Mucosa of gallbladder (tissue), 1 donor: ENCODE data around the gene CDKL1. TPM values are rescaled to one million over a fixed set of nuclear protein-coding genes. Genes with fewer than 3 reads are reported as not detected.
"Not testable (repeated sequence)": the region's sequence is repeated elsewhere in the genome, so short reads cannot be mapped to it uniquely, and the experiment has no call there.

Experiments
- DNase-seq: peaks from one replicate; pipeline ENCODE4 v3.0.0-alpha.2; 2020; ENCODE audit warnings: low spot score
- total RNA-seq: library from RNA; stranded (reverse); gene quantifications from one replicate; pipeline ENCODE4 v1.2.1, GENCODE V29; 2021
- donor health status: DM: no; HTN: no; CAD: no.

Gene CDKL1
- total RNA-seq, 1 donor from 2014 or later: 9.4 TPM

DNA sequence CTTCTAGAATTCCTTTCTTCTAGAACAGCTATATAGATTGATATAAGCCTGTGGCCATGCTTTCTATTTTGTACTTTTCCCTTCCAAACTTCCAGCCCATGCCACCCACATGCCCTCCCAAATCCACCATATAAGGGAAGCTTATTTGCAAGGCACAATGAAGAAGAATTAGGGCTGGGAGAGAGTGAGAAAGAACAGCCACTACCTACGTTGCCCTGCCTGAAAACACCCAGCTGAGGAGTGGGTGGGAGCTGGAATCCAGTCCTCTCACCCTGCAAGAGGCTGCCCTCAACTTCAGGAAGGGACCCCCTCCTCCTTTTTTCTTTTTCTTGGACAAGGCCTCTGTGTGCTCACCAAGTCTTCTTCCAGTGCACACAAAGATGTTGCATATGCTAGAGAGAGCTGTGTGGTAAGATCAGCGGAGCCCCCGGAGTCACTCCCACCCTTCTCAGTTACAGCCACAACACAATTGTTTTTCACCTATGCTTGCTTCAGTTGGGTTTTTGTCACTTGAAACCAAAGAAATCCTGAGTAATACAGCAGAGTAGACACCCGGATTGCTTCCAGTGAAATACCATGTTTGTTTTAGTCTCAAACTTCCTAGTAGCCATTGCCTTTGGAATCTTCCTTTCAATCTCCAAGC, 38.8 kb downstream of the CDKL1 start:
- no peak for DNase-seq

- no peak for DNase-seq
Measured at GRCh38 chr14:50357124-50357523, 39.6 kb downstream of the CDKL1 start.

DNA sequence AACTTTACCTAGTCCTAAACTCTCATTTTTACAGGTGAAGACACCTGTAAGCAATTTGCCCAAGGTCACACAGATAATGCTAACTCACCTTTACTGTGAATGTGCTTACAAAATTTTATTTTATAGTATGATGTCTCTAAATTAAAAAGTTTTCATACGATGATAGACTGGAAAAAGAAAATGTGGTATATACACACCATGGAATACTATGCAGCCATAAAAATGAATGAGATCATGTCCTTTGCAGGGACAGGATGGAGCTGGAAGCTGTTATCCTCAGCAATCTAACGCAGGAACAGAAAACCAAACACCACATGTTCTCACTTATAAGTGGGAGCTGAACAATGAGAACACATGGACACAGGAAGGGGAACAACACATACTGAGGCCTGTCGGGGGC, 40.4 kb downstream of the CDKL1 start:
- DNase-seq: not testable (repeated sequence)

- no peak for DNase-seq
Measured at GRCh38 chr14:50355692-50356091, 41.0 kb downstream of the CDKL1 start.

DNA sequence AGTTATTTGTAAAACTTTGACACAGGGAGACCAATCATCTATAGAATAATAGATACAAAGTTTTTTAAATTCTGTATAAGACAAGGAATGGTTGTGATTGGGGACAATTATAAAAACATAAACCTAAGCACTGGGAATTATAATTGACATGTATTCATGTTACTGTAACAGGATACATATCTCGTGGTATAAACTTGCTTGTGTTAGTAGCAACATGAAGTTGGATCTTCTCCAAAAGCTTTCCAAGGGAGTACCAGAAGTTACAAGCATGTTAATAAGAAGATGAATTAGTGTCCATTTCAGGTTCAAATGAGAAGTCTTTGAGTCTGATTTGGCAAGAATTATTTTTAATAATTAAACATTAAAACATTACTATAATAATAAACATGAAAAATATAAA, 42.2 kb downstream of the CDKL1 start:
- no peak for DNase-seq

DNA sequence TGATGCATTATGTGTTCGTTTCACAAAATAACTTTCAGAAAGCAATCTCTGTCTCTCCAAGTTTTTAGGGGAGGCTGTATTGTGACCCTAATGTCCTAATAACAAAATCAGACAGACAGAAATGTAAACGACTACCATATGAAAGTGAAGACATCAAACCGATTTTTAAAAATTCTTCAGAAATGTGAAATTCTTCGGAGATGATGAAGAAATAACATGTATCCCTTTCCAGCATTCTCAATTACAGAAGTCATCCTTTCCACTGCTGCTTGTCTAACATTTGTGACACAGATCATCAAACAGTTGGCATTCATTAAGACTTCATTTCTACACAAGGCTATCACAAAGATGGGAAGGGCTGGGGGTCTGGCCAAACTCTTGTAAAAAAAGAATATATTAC, 43.6 kb downstream of the CDKL1 start:
- DNase-seq: no peak

DNA sequence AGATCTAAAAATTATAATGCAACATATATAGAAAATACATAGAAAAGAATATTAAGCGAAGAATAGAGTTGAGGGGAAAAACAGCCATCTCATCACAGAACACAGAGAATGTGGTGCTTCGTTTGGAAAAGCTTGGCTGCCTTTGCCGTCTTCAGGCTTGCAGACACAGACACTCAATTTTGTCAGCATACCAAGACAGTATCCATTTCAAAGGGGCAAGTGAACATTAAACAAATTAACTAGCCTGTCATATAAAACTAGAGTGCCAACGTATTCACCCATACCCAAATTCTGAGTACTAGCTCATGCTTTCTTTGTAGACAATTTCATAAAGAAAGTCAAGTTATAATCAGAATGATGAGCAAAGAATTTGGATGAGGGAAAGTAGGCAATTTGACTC, 44.1 kb downstream of the CDKL1 start:
- no peak for DNase-seq

DNA sequence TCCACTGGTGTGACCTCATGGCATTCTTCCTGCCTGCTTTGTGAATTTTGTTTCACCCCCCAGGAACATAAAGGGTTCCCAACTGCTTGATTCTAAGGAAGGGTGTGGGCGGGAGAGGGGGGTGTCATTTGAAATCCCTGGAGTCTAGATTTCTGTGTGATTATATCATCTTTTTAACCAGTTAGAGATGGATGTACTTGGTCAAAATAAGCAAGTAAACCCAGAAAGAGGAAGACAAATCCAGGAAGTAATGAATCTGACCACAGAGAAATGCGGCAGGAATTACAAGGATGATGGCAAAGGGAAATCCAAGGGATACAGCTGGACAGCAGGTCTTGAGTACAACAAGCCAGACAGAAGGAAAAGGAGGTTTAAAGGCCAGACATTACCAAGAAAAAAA, 45.7 kb downstream of the CDKL1 start:
- DNase-seq: no peak

- DNase-seq: no peak
Measured at GRCh38 chr14:50348933-50349332, 47.7 kb downstream of the CDKL1 start.

DNA sequence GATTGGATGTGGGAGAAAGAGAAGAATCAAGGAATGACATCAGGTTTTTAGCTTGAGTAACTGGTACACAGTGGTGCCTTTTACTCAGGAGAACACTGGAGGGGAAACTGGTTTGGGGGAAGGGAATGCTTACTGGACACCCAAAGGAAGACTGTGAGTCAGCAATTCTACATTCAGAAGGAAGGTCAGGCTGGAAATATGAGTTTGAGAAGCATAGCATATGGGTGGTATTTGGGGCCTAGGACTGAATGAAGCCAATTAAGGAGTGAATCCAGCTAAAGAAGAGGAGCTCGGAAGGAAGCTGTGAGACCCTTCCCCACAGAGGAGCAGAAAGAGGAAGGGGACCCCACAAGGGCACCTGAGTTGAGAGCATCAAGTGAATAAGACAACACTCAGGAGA, 49.2 kb downstream of the CDKL1 start:
- DNase-seq: no peak

DNA sequence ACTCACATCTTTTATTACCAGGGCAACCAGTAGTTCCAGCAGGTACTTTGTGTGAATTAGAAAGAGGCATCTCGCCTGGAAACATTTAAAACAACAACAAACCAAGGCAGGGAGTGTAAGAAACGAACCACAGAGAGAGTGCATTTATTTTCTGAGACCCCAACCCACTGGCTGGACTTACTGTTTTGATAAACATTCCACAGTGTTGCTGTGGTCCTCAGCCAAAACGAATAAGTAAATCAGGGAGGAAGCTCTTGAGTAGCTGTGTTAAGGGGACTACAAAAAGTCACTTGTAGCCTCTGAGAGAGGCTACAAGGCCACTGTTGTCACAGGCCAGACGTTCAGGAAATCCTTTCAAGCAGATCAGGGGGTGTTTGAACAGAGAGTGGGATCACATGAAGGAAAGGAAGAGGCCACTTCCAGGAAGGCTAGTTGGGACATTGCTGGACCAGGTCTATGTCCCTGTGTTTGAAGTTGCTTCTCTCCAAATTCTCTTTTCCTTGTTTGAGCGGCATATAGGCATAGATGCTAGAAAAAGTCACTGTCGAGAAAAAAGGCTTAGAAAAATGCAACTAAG, 50.7 kb downstream of the CDKL1 start:
- DNase-seq: no peak

GRCh38 chr14:50344876-50345563, 51.7 kb downstream of the CDKL1 start:
- no peak for DNase-seq

- no peak for DNase-seq
Measured at GRCh38 chr14:50344116-50344775, 52.4 kb downstream of the CDKL1 start.

- DNase-seq: no peak
Measured at GRCh38 chr14:50343434-50343833, 53.2 kb downstream of the CDKL1 start.

- peak; percentile 61 for DNase-seq
Measured at GRCh38 chr14:50342221-50343078, 54.2 kb downstream of the CDKL1 start.

GRCh38 chr14:50340963-50341362, 55.7 kb downstream of the CDKL1 start:
- DNase-seq: no peak

DNA sequence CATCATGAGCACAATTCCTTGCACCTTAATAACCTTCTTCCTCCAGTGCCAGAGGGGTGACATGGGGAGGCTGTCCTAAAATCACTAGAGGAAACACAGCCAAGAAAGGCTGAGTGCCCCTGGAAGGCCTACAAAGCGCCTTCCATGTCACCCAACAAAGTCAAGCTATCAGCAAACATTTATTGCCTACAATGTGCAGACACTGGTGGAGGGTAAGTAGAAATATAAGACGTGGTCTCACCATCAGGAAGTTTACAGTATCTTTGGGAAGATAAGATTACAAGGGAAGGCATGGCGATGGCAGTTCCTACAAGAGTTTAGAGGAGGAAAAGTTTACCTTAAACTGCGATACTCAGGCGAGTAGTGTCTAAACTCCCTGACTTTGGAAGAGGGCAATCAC, 56.6 kb downstream of the CDKL1 start:
- DNase-seq: no peak

DNA sequence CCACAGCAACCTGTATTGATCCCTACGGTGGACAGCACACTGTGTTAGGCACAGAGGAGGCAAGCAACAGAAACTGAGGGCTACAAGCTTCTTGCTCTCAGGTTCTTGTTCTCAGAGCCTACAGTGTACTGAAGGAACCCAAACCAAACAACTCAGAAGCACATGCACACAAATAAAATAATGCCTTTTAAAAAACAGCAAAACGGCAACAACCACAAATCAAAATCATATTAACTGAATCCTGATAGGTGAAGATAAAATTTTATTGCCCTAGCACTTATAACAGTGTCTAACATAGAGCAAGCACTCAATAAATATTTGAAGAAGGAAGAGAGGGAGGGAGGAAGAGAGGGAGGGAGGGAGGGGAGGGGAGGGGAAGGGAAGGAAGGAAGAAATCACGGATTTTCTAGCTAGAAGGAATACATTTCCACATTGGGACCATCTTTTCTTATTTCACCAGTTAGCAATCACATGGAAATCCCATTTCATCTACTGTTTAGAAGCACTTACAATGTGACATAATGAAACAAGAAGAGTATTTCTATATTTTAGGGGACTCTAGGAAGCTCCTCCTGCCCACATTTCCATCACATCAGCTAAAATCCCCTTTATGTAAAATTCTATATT, 57.4 kb downstream of the CDKL1 start:
- no peak for DNase-seq

DNA sequence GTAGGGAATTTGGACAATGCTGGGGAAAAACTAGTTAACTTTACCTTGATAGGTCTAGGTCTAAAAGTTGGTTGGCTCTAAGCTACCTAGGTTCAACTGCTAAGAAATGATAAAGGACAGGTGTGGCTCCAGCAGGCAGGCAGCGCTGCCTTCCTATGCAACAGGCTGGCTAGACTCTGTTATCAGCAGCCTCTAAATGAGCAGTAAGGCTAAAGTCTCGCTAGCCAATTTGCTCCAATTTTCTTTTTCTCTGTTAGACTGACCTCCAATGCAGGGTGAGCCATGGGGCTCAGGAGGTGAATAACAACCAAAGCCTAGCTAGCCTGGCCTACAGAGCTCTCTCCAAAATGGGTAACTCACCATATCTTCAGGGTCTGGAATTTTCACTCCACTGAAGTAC, 58.1 kb downstream of the CDKL1 start:
- no peak for DNase-seq

- no peak for DNase-seq
Measured at GRCh38 chr14:50335989-50336824, 60.5 kb downstream of the CDKL1 start.
